Activated T-cell treated with anti-CD3 and anti-CD28 coated beads for 24 hours (primary cell): Measurements from ENCODE around the gene COL6A1.

ENCODE experiments used
- DNase-seq: peaks from one replicate; pipeline ENCODE4 v3.0.0-alpha.2; 2020; ENCODE audit warnings: low read depth

COL6A1 gene

GRCh38 chr21:45981151-45982091 is at the start of gene COL6A1:
TSS of gene COL6A1 (plus strand) at chr21:45981770. CDS start at chr21:45981851, 81 bp downstream.
- peak; percentile 31 for DNase-seq

GRCh38 chr21:45932922-45933502 is 48.6 kb upstream of the COL6A1 start:
- no peak for DNase-seq

GRCh38 chr21:45934085-45934484 is 47.5 kb upstream of the COL6A1 start:
- no peak for DNase-seq

GRCh38 chr21:45934554-45934953 is 47.0 kb upstream of the COL6A1 start:
- no peak for DNase-seq

GRCh38 chr21:45935628-45936027 is 45.9 kb upstream of the COL6A1 start:
- no peak for DNase-seq

- no peak for DNase-seq
Measured at GRCh38 chr21:45937721-45938452, 43.7 kb upstream of the COL6A1 start.

GRCh38 chr21:45938453-45938755 is 43.2 kb upstream of the COL6A1 start:
- no peak for DNase-seq

GRCh38 chr21:45938811-45939520 is 42.6 kb upstream of the COL6A1 start:
- no peak for DNase-seq

- DNase-seq = no peak
Measured at GRCh38 chr21:45939521-45940045, 42.0 kb upstream of the COL6A1 start.

GRCh38 chr21:45940091-45940490 is 41.5 kb upstream of the COL6A1 start:
- DNase-seq = no peak

- no peak for DNase-seq
Measured at GRCh38 chr21:45940621-45941337, 40.8 kb upstream of the COL6A1 start.

GRCh38 chr21:45941338-45941710 is 40.2 kb upstream of the COL6A1 start:
- no peak for DNase-seq

- no peak for DNase-seq
Measured at GRCh38 chr21:45941717-45942546, 39.6 kb upstream of the COL6A1 start.

GRCh38 chr21:45942755-45943629 is 38.6 kb upstream of the COL6A1 start:
- DNase-seq = no peak

GRCh38 chr21:45943630-45944540 is 37.7 kb upstream of the COL6A1 start:
- DNase-seq = no peak

GRCh38 chr21:45944601-45945000 is 37.0 kb upstream of the COL6A1 start:
- DNase-seq = no peak

- DNase-seq = no peak
Measured at GRCh38 chr21:45945066-45945867, 36.3 kb upstream of the COL6A1 start.

- DNase-seq = no peak
Measured at GRCh38 chr21:45945868-45946210, 35.7 kb upstream of the COL6A1 start.
